HG03064 (cell line): ENCODE data around the gene GRIA2.
"Not testable (repeated sequence)": the region's sequence is repeated elsewhere in the genome, so short reads cannot be mapped to it uniquely, and the experiment has no call there.

Experiments used
- ATAC-seq: cut with Tn5 transposase; IDR thresholded peaks from one replicate; pipeline ENCODE4 v1.9.1; 2021; ENCODE audit warnings: low read depth; ENCODE audit not compliant: unreplicated experiment

The GRIA2 gene

DNA sequence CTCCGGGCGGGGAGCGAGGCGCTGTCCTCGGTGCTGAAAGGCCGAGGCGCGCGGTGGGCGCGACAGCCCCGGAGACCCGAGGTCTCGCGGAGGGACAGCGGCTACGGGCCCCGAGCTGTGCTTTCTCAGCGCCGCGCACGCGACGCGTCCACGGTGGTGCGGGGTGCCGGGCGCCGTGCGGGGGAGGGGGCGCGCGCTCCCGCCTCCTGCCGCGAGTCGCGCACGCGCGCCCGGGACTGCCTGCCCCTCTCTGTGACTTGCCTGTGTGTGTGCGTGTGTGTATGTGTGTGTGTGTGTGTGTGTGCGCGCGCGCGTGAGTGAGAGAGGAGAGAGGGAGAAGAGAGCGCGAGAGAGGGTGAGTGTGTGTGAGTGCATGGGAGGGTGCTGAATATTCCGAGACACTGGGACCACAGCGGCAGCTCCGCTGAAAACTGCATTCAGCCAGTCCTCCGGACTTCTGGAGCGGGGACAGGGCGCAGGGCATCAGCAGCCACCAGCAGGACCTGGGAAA, at the start of gene GRIA2:
TSS of gene GRIA2 (plus strand) at position 358 of the 511 bp plus-strand sequence. CDS start 315 bp downstream, outside the sequence.
- ATAC-seq: no peak

DNA sequence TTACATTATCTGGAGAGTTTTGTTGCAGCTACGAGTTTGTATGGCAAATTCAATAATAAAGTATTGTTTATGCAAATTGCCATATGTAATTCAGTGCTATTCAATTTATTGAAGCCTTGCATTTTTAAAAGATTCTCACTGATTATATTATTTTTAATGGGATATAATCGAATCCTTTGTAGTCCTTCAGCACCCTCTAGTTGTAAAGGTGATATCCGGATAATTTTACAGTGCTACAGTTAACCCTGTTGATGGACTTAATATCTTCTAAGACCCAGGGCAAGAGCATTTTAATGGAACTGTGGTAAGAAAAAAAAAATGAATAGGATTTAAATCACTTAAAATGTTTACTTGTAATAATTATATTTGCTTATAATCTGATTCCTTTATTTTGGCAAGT, 48.5 kb upstream of the GRIA2 start:
- ATAC-seq: no peak

DNA sequence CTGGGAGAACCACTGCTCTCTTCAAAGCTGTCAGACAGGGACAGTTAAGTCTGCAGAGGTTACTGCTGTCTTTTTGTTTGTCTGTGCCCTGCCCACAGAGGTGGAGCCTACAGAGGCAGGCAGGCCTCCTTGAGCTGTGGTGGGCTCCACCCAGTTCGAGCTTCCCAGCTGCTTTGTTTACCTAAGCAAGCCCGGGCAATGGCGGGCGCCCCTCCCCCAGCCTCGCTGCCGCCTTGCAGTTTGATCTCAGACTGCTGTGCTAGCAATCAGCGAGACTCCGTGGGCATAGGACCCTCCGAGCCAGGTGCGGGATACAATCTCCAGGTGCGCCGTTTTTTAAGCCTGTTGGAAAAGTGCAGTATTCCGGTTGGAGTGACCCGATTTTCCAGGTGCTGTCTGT, 40.3 kb upstream of the GRIA2 start:
- not testable (repeated sequence) for ATAC-seq

DNA sequence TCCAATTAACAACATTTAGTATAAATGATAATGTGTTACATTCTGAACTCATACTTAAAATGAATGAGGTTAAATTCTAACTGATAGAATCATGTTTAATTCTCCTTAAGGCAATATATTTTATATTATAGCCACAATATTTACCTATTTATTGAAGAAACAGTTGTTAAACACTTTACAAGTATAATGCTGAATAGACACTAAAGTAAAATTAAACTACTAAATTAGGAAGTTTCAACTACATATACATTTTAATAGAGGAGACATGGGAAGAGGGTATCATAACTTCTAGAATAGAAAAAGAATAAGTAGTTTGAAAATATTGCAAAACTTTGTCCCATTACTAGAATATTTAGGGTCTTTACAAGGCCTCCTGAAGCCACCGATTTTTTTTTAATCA, 36.2 kb upstream of the GRIA2 start:
- ATAC-seq: no peak

DNA sequence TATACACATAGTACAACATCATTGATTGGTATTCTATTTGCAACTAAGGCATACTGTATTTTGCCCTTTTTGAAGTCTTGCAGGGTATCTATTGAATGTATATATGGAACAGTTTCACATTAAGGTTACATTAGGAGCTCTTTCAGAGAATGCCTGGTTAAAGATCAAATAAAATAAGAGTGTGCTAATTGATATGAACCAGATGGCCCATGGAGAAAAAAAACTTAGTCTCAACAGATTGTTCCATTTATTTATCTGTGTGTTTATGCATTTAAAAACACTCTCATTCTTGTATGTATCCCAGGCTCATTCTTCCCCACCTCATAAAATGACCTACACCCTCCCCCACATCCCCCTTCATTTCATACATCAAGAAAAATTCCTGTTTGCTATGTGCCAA, 35.2 kb upstream of the GRIA2 start:
- ATAC-seq: no peak

DNA sequence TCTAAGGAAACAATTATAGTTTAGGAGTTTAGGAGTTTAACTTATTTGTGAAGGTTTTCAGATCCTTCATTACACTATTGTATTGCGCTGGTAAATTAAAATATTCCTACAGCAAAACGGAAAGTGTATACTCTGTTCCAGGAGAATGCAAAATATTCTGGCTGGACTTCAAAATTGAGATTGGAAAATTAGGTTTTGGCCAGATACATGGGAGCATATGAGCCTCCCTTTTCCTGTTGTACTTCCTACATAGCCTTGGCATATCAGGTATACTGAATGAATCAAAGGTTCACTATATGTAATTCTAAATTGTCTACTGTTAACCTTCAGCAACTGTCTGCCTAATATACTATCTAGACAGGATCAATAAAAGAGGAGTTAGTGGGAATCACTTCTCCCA, 25.2 kb upstream of the GRIA2 start:
- no peak for ATAC-seq

DNA sequence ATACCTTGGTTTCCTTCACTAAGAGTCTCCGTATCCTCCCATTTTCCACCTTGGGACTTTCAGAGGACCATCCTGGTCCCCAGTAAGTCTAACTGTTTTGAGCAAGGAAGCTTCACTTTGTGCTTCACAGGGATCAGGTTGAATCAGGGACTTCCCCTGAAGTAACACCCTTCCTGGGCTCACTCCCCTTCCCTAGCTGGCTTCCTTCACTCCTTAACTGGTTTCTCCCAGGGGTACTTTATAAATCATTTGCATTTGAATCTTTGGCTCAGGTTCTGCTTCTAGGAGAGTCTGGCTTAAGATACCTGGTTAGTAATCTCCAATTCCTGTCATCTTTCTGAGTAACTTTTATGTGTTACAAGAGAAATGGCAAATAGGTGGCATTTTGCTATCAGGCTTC, 24.5 kb upstream of the GRIA2 start:
- ATAC-seq: no peak

DNA sequence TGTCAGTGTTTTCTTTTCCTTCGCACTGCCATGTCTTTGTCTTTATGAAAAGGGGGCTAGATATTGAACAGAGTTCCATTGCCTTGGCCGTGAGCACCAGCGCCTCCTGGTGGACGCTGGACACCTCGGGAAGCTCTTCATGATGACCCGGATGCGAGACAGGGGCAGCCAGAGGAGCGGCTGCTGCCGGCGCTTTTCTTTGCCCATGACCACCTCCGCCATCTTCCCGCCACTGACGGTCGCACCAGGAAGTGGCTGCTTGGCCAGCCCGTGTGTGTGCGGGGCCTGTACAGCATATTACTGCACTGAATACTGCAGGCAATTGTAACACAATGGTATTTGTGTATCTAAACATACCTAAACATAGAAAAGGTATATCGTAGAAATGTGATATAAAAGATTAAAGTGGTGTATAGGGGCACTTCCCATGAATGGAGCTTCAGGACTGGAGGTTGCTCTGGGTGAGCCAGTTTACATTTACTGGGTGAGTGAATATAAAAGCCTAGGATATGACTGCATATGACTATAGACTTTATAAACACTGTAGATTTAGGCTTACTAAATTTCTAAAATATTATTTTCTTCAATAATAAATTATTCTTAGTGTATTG, 15.8 kb upstream of the GRIA2 start:
- ATAC-seq: no peak

DNA sequence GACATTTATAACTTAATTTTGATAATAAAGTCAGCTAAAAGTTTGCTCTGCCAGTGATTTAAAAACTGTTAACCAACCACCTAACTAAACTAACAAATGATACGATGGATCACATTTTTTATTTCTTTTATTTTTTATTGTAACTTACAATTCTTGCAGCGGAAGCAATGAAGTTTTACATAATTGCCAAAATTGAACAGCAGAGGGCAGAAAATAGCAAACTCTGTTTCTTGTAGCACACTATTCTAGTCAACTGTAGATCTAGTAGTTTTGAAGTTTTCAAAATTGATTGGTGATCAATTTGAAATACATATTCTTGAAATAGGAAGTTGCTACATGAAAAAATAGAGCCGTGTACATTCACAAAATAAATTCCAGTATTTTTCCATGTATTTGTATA, 2.8 kb upstream of the GRIA2 start:
- no peak for ATAC-seq

DNA sequence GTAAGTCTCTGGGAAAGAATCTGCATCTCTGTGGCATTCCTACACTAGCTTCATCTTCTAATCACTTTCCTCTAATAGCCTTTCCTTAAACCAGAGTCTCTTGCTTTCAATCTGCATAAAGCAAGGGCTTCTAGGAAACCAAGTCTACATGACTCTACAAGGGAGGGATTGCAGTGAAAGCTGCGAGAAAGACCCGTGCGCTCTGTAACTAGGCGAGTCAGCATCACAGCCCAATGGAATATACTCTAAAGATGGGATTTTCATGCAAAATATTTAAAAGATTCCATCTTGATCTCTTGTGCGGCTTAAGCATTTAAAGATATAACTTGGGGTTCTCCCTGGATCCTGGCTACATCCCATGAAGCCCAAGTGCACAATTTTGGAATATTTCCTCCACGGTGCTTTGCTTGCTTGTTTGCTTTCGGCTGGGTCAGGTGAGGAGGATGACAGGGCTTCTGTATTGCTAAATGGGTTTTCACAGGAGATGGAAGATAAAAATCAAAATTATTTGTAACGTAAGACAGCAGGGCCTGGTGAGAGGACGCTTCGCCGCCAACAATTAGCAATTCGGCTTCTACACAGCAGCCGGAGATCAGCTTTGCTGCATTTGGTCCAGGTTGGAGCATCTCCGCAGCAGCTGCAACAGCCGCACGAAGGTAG, 687 bp upstream of the GRIA2 start:
- no peak for ATAC-seq

DNA sequence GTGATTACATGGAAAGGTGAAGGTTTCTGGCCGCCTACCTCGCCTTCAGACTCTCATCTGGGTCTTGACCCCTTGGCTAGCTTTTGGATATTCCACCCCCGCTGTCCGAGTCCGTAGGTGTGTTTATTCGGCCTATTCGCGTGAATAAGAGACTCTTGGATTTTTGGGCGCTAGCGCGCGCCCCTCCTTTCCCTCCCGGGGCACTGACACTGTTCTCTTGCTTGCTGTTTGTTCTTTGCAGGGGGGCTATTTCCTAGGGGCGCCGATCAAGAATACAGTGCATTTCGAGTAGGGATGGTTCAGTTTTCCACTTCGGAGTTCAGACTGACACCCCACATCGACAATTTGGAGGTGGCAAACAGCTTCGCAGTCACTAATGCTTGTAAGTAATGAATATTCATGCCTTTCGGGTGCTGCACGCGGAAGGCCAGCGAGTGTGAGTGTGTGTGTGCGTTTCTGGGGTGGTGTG, 932 bp downstream of the GRIA2 start:
- ATAC-seq: no peak

DNA sequence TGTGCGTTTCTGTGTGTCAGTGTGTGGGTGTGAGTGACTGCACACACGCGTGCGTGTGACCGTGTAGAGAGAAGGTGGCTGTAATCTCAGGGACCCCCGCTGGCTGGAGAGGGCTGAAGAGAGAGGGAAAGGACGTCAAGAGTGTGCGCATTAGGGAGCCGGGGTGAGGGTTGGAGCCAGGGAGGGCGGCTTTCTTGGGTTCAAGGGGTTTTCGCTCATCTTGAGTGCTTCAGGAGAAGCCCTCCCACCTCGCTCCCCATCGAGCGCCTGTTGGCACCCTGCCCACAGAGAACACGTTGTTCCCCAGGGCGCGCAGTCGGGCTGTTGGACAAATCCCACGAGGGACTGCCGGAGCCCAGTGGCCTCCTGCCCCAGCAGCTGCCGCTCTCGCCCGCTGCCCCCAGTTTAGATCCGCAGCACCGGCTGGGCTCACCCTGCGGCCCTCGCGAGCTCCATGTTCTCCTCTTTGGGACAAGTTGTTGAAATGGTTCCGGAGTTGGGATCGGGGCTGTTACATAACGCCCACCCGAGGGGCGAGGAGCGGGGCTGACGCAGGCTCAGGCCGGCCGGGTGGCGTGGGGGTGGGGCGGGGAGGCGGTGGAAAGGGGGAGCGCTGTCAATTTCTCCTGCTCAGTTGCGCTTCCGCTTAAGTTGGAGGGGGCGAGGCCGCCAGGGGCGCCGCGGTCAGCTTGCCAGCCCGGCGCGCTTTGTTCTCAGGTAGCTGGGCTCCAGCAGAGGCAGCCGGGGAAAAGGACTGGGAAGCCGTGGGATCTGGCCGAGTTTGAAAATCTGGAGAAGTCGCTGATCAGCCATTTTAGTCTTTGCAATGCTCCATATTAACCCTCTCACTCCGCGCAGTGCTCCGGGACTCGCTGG, 1.6 kb downstream of the GRIA2 start:
- ATAC-seq: no peak

DNA sequence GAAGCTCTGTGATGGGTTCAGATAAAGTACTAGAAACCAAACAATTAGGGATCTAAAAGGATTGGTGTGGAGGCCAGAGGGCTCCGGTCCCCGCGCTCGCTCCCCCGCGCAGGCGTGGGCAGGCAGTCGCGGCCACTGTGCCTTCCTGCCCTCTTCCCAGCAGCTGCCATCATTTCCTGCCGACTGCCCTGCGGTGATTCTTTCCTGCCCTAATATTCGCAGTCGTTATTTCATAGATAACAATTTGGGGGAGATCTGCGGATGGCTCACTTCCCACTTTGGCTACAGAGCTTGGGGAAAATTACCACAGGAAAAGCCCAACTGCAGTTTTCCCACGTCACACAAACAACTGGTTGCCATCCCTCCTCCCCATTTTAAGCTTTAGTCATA, 2.2 kb downstream of the GRIA2 start:
- no peak for ATAC-seq

DNA sequence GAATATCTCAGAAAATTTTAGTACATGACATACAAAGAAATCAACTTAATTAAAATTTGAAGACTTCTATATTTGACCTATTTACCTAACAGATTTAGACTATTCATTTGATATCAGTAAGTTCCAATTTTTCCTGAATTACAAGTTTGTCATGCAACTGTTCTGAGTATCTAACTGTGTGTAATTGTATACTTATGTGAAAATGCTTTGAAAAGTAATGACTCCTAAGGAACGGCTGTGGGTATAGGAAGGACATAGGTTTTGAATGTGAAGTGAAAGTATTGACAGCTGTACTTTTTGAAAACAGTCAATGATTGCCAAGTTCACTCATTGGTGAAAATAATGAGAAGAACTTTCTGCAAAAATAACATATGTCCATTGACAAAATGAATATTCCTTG, 2.9 kb downstream of the GRIA2 start:
- ATAC-seq: no peak

DNA sequence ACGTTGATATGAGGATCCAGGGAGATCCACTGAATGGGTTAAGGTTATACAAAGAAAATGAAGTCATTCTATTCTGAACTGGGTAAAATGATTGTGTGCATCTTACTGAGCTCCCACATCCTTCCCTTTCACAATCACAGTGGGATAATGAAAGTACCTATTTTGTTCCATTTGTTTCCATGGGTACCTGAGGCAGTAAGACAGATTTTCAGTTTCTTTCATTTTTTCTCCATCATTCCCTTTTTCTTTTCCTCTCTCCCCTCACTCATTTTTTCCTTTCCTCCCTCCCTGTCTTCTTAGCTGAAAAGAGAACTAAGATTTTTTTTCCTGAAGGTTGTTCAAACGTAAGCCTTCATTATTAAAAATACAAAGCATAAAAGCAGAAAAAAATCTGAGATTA, 4.6 kb downstream of the GRIA2 start:
- no peak for ATAC-seq

DNA sequence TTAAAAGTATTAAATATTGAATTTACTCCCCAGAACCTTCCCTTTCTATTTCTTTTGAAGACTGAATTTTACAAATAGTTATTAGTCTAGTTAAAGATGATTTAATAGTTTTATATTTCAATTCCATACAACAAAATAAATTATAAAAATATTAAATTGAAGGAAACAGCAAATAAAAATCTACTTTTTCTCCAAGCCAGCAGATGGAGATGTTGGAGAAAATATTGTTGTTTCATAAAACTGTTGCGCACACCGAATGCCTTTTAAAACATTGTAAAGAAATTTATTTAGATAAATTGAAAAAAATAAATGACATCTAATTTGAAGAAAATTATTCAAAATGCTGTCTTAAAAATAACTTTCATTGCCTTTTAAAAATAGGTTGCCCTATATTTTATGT, 5.5 kb downstream of the GRIA2 start:
- no peak for ATAC-seq

DNA sequence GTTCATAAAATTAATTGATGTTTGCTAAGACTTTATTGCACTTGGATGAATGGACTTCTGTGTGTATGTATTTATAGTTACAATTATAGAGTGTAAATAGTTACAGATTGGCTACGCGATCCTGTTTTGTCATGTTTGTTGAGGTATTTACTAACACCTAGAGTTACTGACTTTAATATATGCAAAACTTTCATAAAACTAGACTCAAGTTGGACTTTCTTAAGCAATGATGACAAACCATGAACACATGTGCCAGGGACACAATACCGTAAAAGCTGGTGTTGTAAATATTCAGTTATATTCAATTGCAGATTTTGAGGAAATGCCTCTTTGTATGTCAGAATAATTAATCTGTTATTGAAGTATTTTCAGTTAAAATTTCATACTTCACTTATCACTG, 6.1 kb downstream of the GRIA2 start:
- no peak for ATAC-seq

DNA sequence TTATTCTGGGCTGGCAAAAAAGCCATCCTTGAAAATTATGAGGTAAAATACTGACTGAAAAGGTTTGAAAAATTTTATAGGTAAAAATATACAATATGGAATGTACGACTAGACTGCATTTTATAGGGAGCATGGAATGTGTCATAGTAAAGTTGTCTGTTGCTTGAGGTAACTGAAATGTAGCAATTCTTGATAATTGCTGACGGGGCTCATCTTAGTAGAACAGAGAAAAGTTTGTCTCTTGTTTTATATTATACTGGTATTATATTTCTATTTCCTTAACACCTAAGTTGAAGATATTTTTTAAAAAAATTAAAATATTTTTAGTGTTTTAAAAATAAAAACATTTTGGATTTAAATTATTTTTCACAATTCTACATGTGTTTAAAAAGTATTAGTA, 11.0 kb downstream of the GRIA2 start:
- ATAC-seq: no peak

DNA sequence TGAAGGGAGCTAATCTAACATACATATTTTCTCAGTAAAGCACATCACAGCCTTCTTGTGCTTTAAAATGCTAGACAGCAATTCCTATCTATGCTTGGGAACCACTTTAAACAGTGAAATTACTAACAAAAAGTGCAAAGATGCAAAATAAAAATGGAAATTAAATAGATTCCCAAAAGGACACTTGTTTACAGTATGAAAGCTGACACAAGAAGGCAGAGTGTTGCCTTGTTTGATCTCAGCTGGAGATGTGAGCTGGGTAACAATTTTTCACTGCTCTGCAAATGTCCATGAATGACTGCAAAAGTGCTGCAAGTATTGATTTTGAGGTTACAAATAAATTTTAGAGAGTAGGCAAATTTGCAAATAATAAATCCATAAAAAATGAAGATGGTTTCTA, 22.3 kb downstream of the GRIA2 start:
- no peak for ATAC-seq

DNA sequence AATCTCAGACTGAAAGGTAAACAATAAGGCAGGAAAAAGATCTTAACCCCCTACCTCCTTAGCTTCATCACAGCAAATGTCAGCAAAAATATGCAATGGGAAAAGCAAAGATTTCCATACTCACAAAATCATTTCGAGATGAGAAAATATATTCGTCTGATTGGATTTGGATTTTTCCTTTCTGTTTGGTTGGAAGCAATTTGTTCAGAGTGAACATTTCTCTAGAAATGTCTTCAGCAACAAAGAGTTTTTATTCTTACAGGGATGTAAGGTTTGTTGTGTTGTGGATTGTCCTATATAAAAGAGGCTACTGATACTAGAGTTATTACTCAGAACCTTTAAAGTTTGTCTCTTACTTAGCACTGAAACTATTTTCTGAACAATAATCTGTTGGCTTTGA, 23.8 kb downstream of the GRIA2 start:
- no peak for ATAC-seq

DNA sequence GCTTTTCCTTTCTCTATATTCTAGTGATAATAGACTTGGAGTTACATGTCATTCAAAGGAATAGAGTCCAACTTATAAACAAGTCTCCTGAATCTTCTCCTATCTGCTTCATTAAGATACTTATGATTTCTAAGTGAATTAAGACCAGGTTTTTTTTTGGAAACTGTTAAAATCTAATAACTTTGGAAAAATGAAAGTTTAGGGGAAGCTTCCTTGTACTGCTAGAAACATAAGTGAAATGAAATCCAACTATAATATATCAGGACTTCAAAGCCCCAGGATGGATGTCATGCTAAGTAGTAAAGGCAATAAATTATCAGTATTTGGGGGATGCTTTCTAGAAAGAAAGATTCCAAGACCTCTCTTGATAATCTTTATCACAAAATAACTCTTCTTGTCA, 24.8 kb downstream of the GRIA2 start:
- no peak for ATAC-seq
